MG63 (cell line): ENCODE measurements around the gene RHBDL3. TPM values are rescaled to one million over a fixed set of nuclear protein-coding genes. Genes with fewer than 3 reads are reported as not detected.

ENCODE experiments used
- DNase-seq: peaks from one replicate; pipeline ENCODE4 v3.0.0-alpha.2; 2020
- H3K27me3 ChIP-seq: fragments of 250-450 bp; sonication (Bioruptor Pico); 2 replicates; pipeline ENCODE4 v1.5.1; 2020; ENCODE audit warnings: mild to moderate bottlenecking, moderate library complexity
- H3K36me3 ChIP-seq: fragments of 250-450 bp; sonication (Bioruptor Pico); 2 replicates; pipeline ENCODE4 v1.5.1; 2020; ENCODE audit warnings: mild to moderate bottlenecking, moderate library complexity
- H3K4me3 ChIP-seq: fragments of 250-450 bp; sonication (Bioruptor Pico); 2 replicates; pipeline ENCODE4 v1.5.1; 2020; ENCODE audit warnings: mild to moderate bottlenecking, moderate library complexity
- H3K9me3 ChIP-seq: fragments of 250-450 bp; sonication (Bioruptor Pico); 2 replicates; pipeline ENCODE4 v1.5.1; 2020; ENCODE audit warnings: mild to moderate bottlenecking, moderate library complexity
- total RNA-seq: library from RNA; depleted of rRNA; stranded (reverse); fragments of >200 nt; shearing (Covaris generic); gene quantifications from 2 replicates; pipeline ENCODE4 v1.2.3, GENCODE V29; 2014; ENCODE audit warnings: low replicate concordance; rRNA removed

The RHBDL3 gene
- total RNA-seq: 0.42 and 0.89 TPM in 2 replicates

- Histone ChIP-seq H3K36me3 (no peaks in the 10 kb centered on the region), H3K27me3 (peaks cover 32% of the 10 kb centered on the region)
- peak; percentile 47 for DNase-seq
Observed at GRCh38 chr17:32265192-32265923, at the start of gene RHBDL3. RHBDL3 (plus strand) TSS chr17:32265832; CDS start chr17:32266190, 358 bp downstream.

GRCh38 chr17:32222621-32223020 lies 43.0 kb upstream of the RHBDL3 start:
- Histone ChIP-seq H3K9me3 (no peaks in the 10 kb centered on the region), H3K27me3 (no peaks in the 10 kb centered on the region), H3K4me3 (no peak overlapping the region), H3K36me3 (peaks cover 7% of the 10 kb centered on the region)
- no peak for DNase-seq

More at GRCh38 chr17:32265192-32265923, at the start of gene RHBDL3:
- Histone ChIP-seq H3K4me3 (peak within 1 kb of the TSS; percentile 50), H3K9me3 (no peaks in the 10 kb centered on the region)

GRCh38 chr17:32223703-32224102 lies 41.9 kb upstream of the RHBDL3 start:
- Histone ChIP-seq H3K4me3 (no peak overlapping the region), H3K9me3 (no peaks in the 10 kb centered on the region), H3K27me3 (no peaks in the 10 kb centered on the region), H3K36me3 (peaks cover 10% of the 10 kb centered on the region)
- DNase-seq: no peak

GRCh38 chr17:32226886-32227285 lies 38.7 kb upstream of the RHBDL3 start:
- DNase-seq: no peak
- Histone ChIP-seq H3K9me3 (no peaks in the 10 kb centered on the region), H3K36me3 (peaks cover 10% of the 10 kb centered on the region), H3K4me3 (no peak overlapping the region), H3K27me3 (no peaks in the 10 kb centered on the region)

GRCh38 chr17:32227910-32228309 lies 37.7 kb upstream of the RHBDL3 start:
- Histone ChIP-seq H3K27me3 (no peaks in the 10 kb centered on the region), H3K4me3 (no peak overlapping the region), H3K36me3 (peaks cover 10% of the 10 kb centered on the region), H3K9me3 (no peaks in the 10 kb centered on the region)
- DNase-seq: no peak

GRCh38 chr17:32235588-32235987 lies 30.0 kb upstream of the RHBDL3 start:
- no peaks in the 10 kb centered on the region for H3K27me3 ChIP-seq
- no peaks in the 10 kb centered on the region for H3K9me3 ChIP-seq
- no peaks in the 10 kb centered on the region for H3K36me3 ChIP-seq
- DNase-seq: no peak
- no peak overlapping the region for H3K4me3 ChIP-seq

- H3K36me3 ChIP-seq: no peaks in the 10 kb centered on the region
- H3K27me3 ChIP-seq: no peaks in the 10 kb centered on the region
- H3K4me3 ChIP-seq: no peak overlapping the region
- DNase-seq: no peak
- no peaks in the 10 kb centered on the region for H3K9me3 ChIP-seq
Observed at GRCh38 chr17:32239456-32239855, 26.2 kb upstream of the RHBDL3 start.

- H3K27me3 ChIP-seq: no peaks in the 10 kb centered on the region
- H3K9me3 ChIP-seq: no peaks in the 10 kb centered on the region
- no peak for DNase-seq
- H3K4me3 ChIP-seq: no peak overlapping the region
- H3K36me3 ChIP-seq: no peaks in the 10 kb centered on the region
Observed at GRCh38 chr17:32240750-32241149, 24.9 kb upstream of the RHBDL3 start.

- H3K4me3 ChIP-seq: no peak overlapping the region
- H3K27me3 ChIP-seq: no peaks in the 10 kb centered on the region
- DNase-seq: no peak
- no peaks in the 10 kb centered on the region for H3K9me3 ChIP-seq
- no peaks in the 10 kb centered on the region for H3K36me3 ChIP-seq
Observed at GRCh38 chr17:32241640-32242039, 24.0 kb upstream of the RHBDL3 start.

- Histone ChIP-seq H3K27me3 (no peaks in the 10 kb centered on the region), H3K36me3 (no peaks in the 10 kb centered on the region), H3K9me3 (no peaks in the 10 kb centered on the region), H3K4me3 (no peak overlapping the region)
- no peak for DNase-seq
Observed at GRCh38 chr17:32249475-32249874, 16.2 kb upstream of the RHBDL3 start.

- no peaks in the 10 kb centered on the region for H3K9me3 ChIP-seq
- peak; percentile 68 for DNase-seq
- H3K4me3 ChIP-seq: no peak overlapping the region
- H3K27me3 ChIP-seq: no peaks in the 10 kb centered on the region
- no peaks in the 10 kb centered on the region for H3K36me3 ChIP-seq
Observed at GRCh38 chr17:32253117-32253611, 12.5 kb upstream of the RHBDL3 start.

- Histone ChIP-seq H3K36me3 (no peaks in the 10 kb centered on the region), H3K27me3 (no peaks in the 10 kb centered on the region), H3K4me3 (no peak overlapping the region), H3K9me3 (no peaks in the 10 kb centered on the region)
- no peak for DNase-seq
Observed at GRCh38 chr17:32256012-32256700, 9.5 kb upstream of the RHBDL3 start.

- Histone ChIP-seq H3K4me3 (no peak overlapping the region), H3K27me3 (no peaks in the 10 kb centered on the region), H3K9me3 (no peaks in the 10 kb centered on the region), H3K36me3 (no peaks in the 10 kb centered on the region)
- no peak for DNase-seq
Observed at GRCh38 chr17:32256701-32257019, 9.0 kb upstream of the RHBDL3 start.

GRCh38 chr17:32258383-32259140 lies 7.1 kb upstream of the RHBDL3 start:
- no peak for DNase-seq
- Histone ChIP-seq H3K4me3 (no peak overlapping the region), H3K36me3 (no peaks in the 10 kb centered on the region), H3K9me3 (no peaks in the 10 kb centered on the region), H3K27me3 (no peaks in the 10 kb centered on the region)

GRCh38 chr17:32259586-32259985 lies 6.0 kb upstream of the RHBDL3 start:
- Histone ChIP-seq H3K4me3 (no peak overlapping the region), H3K27me3 (no peaks in the 10 kb centered on the region; the same call in 1 of the 2 replicates), H3K9me3 (no peaks in the 10 kb centered on the region), H3K36me3 (no peaks in the 10 kb centered on the region)
- peak; percentile 58 for DNase-seq

GRCh38 chr17:32261417-32261736 lies 4.3 kb upstream of the RHBDL3 start:
- peaks cover 7% of the 10 kb centered on the region for H3K27me3 ChIP-seq
- H3K36me3 ChIP-seq: no peaks in the 10 kb centered on the region
- DNase-seq: no peak
- no peak overlapping the region for H3K4me3 ChIP-seq
- no peaks in the 10 kb centered on the region for H3K9me3 ChIP-seq

GRCh38 chr17:32261936-32262510 lies 3.6 kb upstream of the RHBDL3 start:
- no peaks in the 10 kb centered on the region for H3K9me3 ChIP-seq
- H3K36me3 ChIP-seq: no peaks in the 10 kb centered on the region
- no peak overlapping the region for H3K4me3 ChIP-seq
- no peak for DNase-seq
- H3K27me3 ChIP-seq: peaks cover 13% of the 10 kb centered on the region
